Adrenal gland (tissue), 12 donors: ENCODE measurements around the gene NOS1. TPM values are rescaled to one million over a fixed set of nuclear protein-coding genes. Genes with fewer than 3 reads are reported as not detected.

ENCODE experiments used
- DNase-seq, 7 donors: peaks; one replicate each; pipeline ENCODE4 v3.0.0-alpha.2; 2019 to 2020
- H3K27ac ChIP-seq, 5 donors: fragments of 200-600 bp; sonication (generic) in 4 of 5; 1 replicate in 3 of 5; 2 replicates in 2 of 5; pipeline versions ENCODE4 v1.5.1 to v1.8.0; 2016 to 2020; ENCODE audit warnings: mild to moderate bottlenecking in 1 of 5
- H3K27me3 ChIP-seq: fragments of 200-600 bp; 2 replicates; pipeline ENCODE4 v1.8.0; 2021
- H3K36me3 ChIP-seq, 2 donors: fragments of 200-600 bp; replicated peaks in 1 of 2; 1 replicate in 1 of 2; 2 replicates in 1 of 2; pipeline versions ENCODE4 v1.5.1 to v1.8.0; 2018 to 2022
- H3K4me1 ChIP-seq, 2 donors: fragments of 200-600 bp; replicated peaks in 1 of 2; 1 replicate in 1 of 2; 2 replicates in 1 of 2; pipeline versions ENCODE4 v1.5.1 to v1.8.0; 2018 to 2021
- H3K4me3 ChIP-seq, 4 donors: fragments of 200-600 bp; sonication (generic) in 3 of 4; one replicate each; pipeline ENCODE4 v1.5.1; 2016 to 2018
- H3K9me3 ChIP-seq, 3 donors: fragments of 200-600 bp; sonication (generic) in 1 of 3; replicated peaks in 1 of 3; 1 replicate in 2 of 3; 2 replicates in 1 of 3; pipeline versions ENCODE4 v1.5.1 to v1.8.0; 2016 to 2021
- POLR2A ChIP-seq, 2 donors: fragments of 450-650 bp; IDR thresholded peaks; one replicate each; pipeline ENCODE4 v1.6.1; 2017; ENCODE audit warnings: antibody characterized with exemption in 2 of 2, mild to moderate bottlenecking in 2 of 2, moderate library complexity in 1 of 2
- WGBS, 4 donors: extraction: QIAGEN DNeasy Blood & Tissue Kit in 2 of 4; methylation state at CpG; one replicate each; pipeline versions ENCODE4 v1.1.5 to v1.1.7; 2013 to 2017; 5-methylcytosine and 5-hydroxymethylcytosine counted together
- intact Hi-C, 2 donors: fragments of 100-400 bp; cut with DNase I; formaldehyde crosslinking; loops; one replicate each; pipeline versions ENCODE4 v1.14.1 to v1.15.0; 2022 to 2023
- polyA plus RNA-seq, 3 donors: library from polyadenylated mRNA; stranded (reverse); fragments of 200-250 nt in 2 of 3; fragments of 350-450 nt in 1 of 3; fragmentation: Illumina TruSeq in 1 of 3; extraction: RNeasy Lipid Tissue Mini Kit (QIAGEN cat#74804) in 1 of 3; gene quantifications; one replicate each; pipeline ENCODE4 v1.2.3, GENCODE V29; 2013 to 2014
- total RNA-seq, 9 donors: library from RNA; depleted of rRNA in 4 of 9; stranded (reverse); fragments of >200 nt in 4 of 9; fragments of 120-200 nt in 1 of 9; fragmentation: NEBNext Ultra II Directional in 1 of 9; extraction: Animal tissue kit (Norgen Biotek cat#: 25700) in 1 of 9; gene quantifications; one replicate each; pipeline versions ENCODE4 v1.1.0 to v1.2.4, GENCODE V29; 2013 to 2023
- TF ChIP-seq, protein P1 (sequence below), 6 experiments: fragments of 450-650 bp in 4 of 6; fragments of 200-600 bp in 2 of 6; sonication (generic) in 1 of 6; IDR thresholded peaks; 1 replicate in 5 of 6; 2 replicates in 1 of 6; pipeline versions ENCODE4 v1.5.1 to v1.8.0; 2016 to 2021; ENCODE audit warnings: antibody characterized with exemption in 6 of 6, mild to moderate bottlenecking in 2 of 6, moderate library complexity in 1 of 6
- donor health status: healthy with polysubstance abuse.
- donor health status: Bipolar disorder and iron deficiency.
- donor health status: DM: yes; HTN: yes; CAD: no.
- donor health status: DM: no; HTN: no; CAD: no.
- donor health status: DM: no; HTN: no; CAD: no.
- donor health status: DM: yes; HTN: yes; CAD: no.

Gene NOS1
- total and polyA plus RNA-seq, 12 donors, result under 0.01 to 0.26 (median 0.07) TPM; not detected in 2

DNA sequence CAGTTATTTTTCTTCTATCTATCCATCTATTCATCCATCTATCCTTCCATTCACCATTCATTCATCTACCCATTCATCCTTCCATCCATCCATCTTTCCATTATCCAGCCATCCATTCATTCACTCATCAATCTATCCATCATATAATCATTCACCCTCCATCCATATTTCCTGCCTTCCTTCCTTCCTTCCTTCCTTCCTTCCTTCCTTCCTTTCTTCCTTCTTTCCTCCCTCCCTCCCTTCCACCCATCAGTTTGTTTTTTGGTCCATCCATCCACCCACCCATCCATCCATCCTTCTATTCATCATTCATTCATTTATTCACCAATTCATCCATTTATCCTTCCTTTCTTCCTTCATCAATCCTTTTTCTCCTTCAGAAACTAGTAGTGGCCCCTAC, 34.3 kb upstream of the NOS1 start:
- no peak overlapping the region for H3K4me3 ChIP-seq
- no peaks in the 10 kb centered on the region for H3K4me1 ChIP-seq
- H3K27me3 ChIP-seq, result peaks cover 4% of the 10 kb centered on the region
- TF ChIP-seq POLR2A (IDR thresholded peaks at IDR 0.05), result no peak
- H3K9me3 ChIP-seq, result no peaks in the 10 kb centered on the region
- no peak overlapping the region for H3K27ac ChIP-seq
- H3K36me3 ChIP-seq, result no peaks in the 10 kb centered on the region
- DNase-seq, result no peak
- intact Hi-C loops, result no loop called here

DNA sequence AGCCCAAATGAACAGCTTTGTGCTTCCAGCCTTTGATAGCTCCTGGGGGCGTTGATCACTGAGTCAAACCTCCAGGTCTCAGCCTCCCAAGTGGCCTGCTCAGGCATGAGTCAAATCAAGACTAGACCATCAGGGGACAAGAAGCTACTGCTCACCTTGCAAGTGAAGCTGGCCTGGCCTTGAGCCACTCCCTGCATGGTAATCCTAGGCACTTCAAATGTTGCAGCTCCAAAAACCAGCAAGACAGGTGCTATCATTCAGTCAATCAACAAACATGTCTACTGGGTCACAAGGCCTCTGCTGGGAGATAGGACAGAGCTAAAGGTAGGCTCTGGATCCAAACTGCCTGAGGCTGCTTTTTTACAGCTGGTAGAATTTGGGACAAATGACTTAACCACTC, 33.1 kb upstream of the NOS1 start:
- Histone ChIP-seq H3K4me3 (no peak overlapping the region), H3K27me3 (peaks cover 4% of the 10 kb centered on the region), H3K9me3 (no peaks in the 10 kb centered on the region), H3K27ac (no peak overlapping the region), H3K36me3 (no peaks in the 10 kb centered on the region), H3K4me1 (no peaks in the 10 kb centered on the region)
- intact Hi-C loops, result no loop called here
- 62 to 73% (median 67%) methylated on average over 1 of the region's 1 CpG for WGBS, 4 donors
- no peak for DNase-seq
- TF ChIP-seq POLR2A (IDR thresholded peaks at IDR 0.05), result no peak
- TF ChIP-seq, protein P1, sequence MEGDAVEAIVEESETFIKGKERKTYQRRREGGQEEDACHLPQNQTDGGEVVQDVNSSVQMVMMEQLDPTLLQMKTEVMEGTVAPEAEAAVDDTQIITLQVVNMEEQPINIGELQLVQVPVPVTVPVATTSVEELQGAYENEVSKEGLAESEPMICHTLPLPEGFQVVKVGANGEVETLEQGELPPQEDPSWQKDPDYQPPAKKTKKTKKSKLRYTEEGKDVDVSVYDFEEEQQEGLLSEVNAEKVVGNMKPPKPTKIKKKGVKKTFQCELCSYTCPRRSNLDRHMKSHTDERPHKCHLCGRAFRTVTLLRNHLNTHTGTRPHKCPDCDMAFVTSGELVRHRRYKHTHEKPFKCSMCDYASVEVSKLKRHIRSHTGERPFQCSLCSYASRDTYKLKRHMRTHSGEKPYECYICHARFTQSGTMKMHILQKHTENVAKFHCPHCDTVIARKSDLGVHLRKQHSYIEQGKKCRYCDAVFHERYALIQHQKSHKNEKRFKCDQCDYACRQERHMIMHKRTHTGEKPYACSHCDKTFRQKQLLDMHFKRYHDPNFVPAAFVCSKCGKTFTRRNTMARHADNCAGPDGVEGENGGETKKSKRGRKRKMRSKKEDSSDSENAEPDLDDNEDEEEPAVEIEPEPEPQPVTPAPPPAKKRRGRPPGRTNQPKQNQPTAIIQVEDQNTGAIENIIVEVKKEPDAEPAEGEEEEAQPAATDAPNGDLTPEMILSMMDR (IDR thresholded peaks at IDR 0.05), result no peak

DNA sequence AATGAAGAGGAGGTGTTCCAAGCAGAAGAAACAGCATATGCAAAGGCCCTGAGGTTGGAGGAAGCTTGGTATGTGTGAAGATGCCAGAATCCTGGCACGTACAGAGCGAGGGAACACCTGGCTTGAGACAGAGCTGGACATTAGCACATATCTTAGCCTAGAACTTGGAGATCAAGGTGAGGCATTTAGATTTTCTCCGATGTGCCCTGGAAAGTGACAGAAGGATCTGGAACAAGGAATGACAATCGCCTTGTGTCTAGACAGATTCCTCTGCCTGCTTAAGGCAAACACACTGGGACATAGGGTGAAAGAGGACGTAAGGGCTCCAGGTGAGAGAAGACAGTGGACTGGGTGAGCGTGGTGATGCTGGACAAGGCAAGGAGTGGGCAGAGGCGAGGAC, 32.2 kb upstream of the NOS1 start:
- no peaks in the 10 kb centered on the region for H3K9me3 ChIP-seq
- no peaks in the 10 kb centered on the region for H3K4me1 ChIP-seq
- no peak overlapping the region for H3K4me3 ChIP-seq
- H3K27ac ChIP-seq, result no peak overlapping the region
- intact Hi-C loops, result no loop called here
- TF ChIP-seq POLR2A (IDR thresholded peaks at IDR 0.05), result no peak
- TF ChIP-seq, protein P1 (IDR thresholded peaks at IDR 0.05), result no peak
- DNase-seq, result no peak
- 75 to 85% (median 83%) methylated on average over 7 of the region's 7 CpGs for WGBS, 4 donors
- H3K27me3 ChIP-seq, result peaks cover 1% of the 10 kb centered on the region
- H3K36me3 ChIP-seq, result no peaks in the 10 kb centered on the region

- Histone ChIP-seq H3K9me3 (no peaks in the 10 kb centered on the region), H3K27me3 (no peaks in the 10 kb centered on the region), H3K4me1 (no peaks in the 10 kb centered on the region), H3K27ac (no peak overlapping the region), H3K36me3 (no peaks in the 10 kb centered on the region), H3K4me3 (no peak overlapping the region)
- DNase-seq, result no peak
- TF ChIP-seq, protein P1 (IDR thresholded peaks at IDR 0.05), result no peak
- no peak for TF ChIP-seq POLR2A (IDR thresholded peaks at IDR 0.05)
- WGBS, 4 donors, result 87 to 90% (median 89%) methylated on average over 5 of the region's 5 CpGs
- intact Hi-C loops, result no loop called here
Observed at GRCh38 chr12:117390866-117391265, 29.4 kb upstream of the NOS1 start.

DNA sequence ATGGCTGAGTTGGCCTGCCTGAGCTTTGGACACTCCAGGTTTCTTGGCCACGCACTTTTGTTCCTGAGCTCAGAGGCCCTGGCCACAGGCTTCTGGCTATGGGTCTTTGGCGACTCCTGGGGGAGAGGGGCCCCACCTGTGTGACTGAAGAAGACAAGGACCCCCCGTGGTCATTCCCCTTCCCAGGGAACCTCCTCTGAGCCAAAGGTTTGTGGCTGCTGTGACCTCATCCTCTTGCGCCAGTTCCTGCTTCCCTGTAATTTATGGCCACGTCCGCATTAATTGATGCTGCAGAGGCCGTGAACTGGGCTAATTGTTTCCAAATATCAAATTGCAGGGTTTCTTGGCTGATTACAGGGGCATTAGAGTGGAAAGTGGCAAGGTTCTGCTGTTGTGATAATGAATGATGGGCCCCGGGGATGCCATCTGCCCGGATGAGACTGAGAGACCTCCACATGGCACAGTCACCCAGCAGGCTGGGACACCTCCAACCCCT, 27.6 kb upstream of the NOS1 start:
- intact Hi-C loops, result no loop called here
- DNase-seq, result no peak
- WGBS, 4 donors, result 55 to 64% (median 59%) methylated on average over 4 to 9 of the region's 9 CpGs
- Histone ChIP-seq H3K27me3 (no peaks in the 10 kb centered on the region), H3K4me1 (no peaks in the 10 kb centered on the region), H3K9me3 (no peaks in the 10 kb centered on the region), H3K27ac (no peak overlapping the region), H3K36me3 (no peaks in the 10 kb centered on the region), H3K4me3 (no peak overlapping the region)
- TF ChIP-seq, protein P1 (IDR thresholded peaks at IDR 0.05), result no peak
- TF ChIP-seq POLR2A (IDR thresholded peaks at IDR 0.05), result no peak
